ENCODE results near the gene RNF144B.

DNA sequence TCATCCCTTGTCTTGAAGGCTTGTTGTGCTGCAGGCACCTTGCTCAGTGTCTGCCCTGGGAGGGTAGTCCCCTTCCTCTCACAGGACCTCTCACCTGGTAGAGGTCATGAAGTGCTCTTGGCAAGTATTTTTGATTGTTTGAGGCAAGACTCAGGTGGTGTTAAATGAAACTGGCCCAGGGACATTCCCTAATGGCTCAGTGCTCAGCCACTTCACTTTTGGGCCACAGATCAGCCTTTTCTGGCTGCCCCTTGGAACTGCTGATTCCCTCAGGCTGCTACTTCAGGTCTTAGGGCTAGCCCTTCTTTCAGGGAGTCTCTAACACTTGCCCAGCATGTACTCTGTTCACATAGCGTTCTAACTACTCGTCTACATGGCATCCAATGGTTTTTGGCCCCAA, 111.3 kb downstream of the RNF144B start:
- TF ChIP-seq POLR2AphosphoS5 (IDR thresholded peaks at IDR 0.05; ENCODE audit: low read depth, low read length) = no peak
- TF ChIP-seq POLR2A (IDR thresholded peaks at IDR 0.05; ENCODE audit: low read depth, low read length) = no peak

Measured in GM12891 (cell line).